ENCODE results near the gene DBT. TPM values are rescaled to one million over a fixed set of nuclear protein-coding genes. Genes with fewer than 3 reads are reported as not detected.
A peak's percentile ranks its signal among the peaks of the same experiment; 100 is the strongest.

DBT gene
- total and polyA plus RNA-seq, 4 donors = 3.4 to 19.1 (median 9.2) TPM

DNA sequence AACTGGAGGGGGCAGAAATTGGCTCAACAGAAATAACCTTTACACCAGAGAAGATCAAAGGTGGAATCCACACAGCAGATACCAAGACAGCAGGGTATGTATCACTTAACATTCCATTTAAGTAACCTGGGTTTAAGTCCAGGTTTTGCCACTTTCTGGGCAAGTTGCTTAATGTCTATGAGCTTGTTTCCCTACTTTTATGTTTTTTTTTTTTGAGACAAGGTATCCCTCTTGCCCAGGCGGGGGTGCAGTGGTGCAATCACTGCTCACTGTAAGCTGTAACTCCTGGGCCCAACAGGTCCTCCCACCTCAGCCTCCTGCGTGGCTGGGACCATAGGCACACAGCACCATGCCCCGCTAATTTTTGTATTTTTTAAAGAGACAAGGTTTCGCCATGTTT is 18.6 kb upstream of the DBT start:
- H3K4me3 ChIP-seq = no peak overlapping the region
- no peak for ATAC-seq (ENCODE audit: insufficient read depth, low FRiP score)
- no peak overlapping the region for H3K9ac ChIP-seq (ENCODE audit: insufficient read depth in 1 of 2, low read length in 2 of 2)
- no peaks in the 10 kb centered on the region for H3K9me3 ChIP-seq (ENCODE audit: control insufficient read depth in 4 of 4, insufficient read depth in 3 of 4, low read length in 3 of 4)
- no peak for DNase-seq
- H3K4me1 ChIP-seq (ENCODE audit: control insufficient read depth in 5 of 5, insufficient read depth in 5 of 5, low read length in 5 of 5) = peaks cover 0 to 15% (median 7%) of the 10 kb centered on the region in 5 donors
- no peak overlapping the region for H3K27ac ChIP-seq (ENCODE audit: low read depth in 1 of 2, low read length in 1 of 2)
- 96% methylated on average over 4 of the region's 4 CpGs for WGBS, 2 donors
- H3K36me3 ChIP-seq (ENCODE audit: control insufficient read depth in 4 of 4, insufficient read depth in 4 of 4, low read length in 4 of 4) = peaks cover 5 to 24% (median 12%) of the 10 kb centered on the region in 4 donors
- TF ChIP-seq, protein P1, sequence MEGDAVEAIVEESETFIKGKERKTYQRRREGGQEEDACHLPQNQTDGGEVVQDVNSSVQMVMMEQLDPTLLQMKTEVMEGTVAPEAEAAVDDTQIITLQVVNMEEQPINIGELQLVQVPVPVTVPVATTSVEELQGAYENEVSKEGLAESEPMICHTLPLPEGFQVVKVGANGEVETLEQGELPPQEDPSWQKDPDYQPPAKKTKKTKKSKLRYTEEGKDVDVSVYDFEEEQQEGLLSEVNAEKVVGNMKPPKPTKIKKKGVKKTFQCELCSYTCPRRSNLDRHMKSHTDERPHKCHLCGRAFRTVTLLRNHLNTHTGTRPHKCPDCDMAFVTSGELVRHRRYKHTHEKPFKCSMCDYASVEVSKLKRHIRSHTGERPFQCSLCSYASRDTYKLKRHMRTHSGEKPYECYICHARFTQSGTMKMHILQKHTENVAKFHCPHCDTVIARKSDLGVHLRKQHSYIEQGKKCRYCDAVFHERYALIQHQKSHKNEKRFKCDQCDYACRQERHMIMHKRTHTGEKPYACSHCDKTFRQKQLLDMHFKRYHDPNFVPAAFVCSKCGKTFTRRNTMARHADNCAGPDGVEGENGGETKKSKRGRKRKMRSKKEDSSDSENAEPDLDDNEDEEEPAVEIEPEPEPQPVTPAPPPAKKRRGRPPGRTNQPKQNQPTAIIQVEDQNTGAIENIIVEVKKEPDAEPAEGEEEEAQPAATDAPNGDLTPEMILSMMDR (IDR thresholded peaks at IDR 0.05; ENCODE audit: control extremely low read depth, extremely low read depth) = no peak
- H3K27me3 ChIP-seq (ENCODE audit: control insufficient read depth in 3 of 3, insufficient read depth in 3 of 3, low read length in 2 of 3) = no peaks in the 10 kb centered on the region

DNA sequence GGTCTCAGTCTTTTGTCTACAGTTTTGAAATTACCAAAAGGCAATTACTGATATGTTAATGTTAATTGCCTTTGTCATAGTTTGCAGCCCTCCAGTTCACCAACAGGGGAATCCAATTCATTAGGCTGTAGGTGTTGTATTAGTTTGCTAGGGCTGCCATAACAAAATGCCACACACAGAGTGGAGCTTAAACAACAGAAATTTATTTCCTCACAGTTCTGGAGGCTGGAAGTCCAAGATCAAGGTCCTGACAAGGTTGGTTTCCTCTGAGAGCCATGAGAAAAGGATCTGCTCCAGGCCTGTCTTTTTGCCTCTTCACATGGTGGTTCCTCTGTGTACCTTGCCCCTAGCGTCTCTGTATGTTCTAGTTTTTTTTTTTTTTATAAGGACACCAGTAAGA is 17.6 kb upstream of the DBT start:
- TF ChIP-seq, protein P1 (IDR thresholded peaks at IDR 0.05; ENCODE audit: control extremely low read depth, extremely low read depth) = no peak
- no peak for DNase-seq
- ATAC-seq (ENCODE audit: insufficient read depth, low FRiP score) = no peak
- Histone ChIP-seq H3K9me3 (ENCODE audit: control insufficient read depth in 4 of 4, insufficient read depth in 3 of 4, low read length in 3 of 4) (no peaks in the 10 kb centered on the region), H3K27ac (ENCODE audit: low read depth in 1 of 2, low read length in 1 of 2) (peak overlapping the region in 1 of 2 donors; percentile 85), H3K36me3 (ENCODE audit: control insufficient read depth in 4 of 4, insufficient read depth in 4 of 4, low read length in 4 of 4) (peaks cover 5 to 23% (median 11%) of the 10 kb centered on the region in 4 donors), H3K4me1 (ENCODE audit: control insufficient read depth in 5 of 5, insufficient read depth in 5 of 5, low read length in 5 of 5) (peaks cover 0 to 15% (median 7%) of the 10 kb centered on the region in 5 donors), H3K4me3 (no peak overlapping the region), H3K27me3 (ENCODE audit: control insufficient read depth in 3 of 3, insufficient read depth in 3 of 3, low read length in 2 of 3) (no peaks in the 10 kb centered on the region), H3K9ac (ENCODE audit: insufficient read depth in 1 of 2, low read length in 2 of 2) (peak overlapping the region; percentile 87 to 97)
- WGBS, 2 donors = 75 to 85% methylated on average over 1 of the region's 1 CpG

DNA sequence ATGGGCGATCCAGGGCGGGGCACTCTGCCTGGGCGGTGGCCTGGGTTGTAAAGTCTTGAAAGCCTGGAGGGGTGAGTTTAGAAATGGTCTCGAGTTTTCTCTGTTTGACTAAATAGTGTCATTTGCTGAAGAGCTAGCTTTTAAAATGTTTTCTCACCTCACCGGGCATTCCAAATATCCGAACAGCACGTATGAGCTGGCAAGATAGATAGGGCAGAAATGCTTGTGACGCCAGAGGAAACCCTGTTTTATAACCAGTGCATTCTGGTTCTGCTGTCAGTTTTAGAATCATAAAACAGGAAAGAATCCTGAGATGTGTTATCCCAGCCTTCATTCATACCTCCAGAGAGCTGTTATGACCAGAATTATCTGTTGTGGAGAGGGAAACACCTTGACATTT is 17.1 kb upstream of the DBT start:
- Histone ChIP-seq H3K4me1 (ENCODE audit: control insufficient read depth in 5 of 5, insufficient read depth in 5 of 5, low read length in 5 of 5) (peaks cover 0 to 15% (median 7%) of the 10 kb centered on the region in 5 donors), H3K27me3 (ENCODE audit: control insufficient read depth in 3 of 3, insufficient read depth in 3 of 3, low read length in 2 of 3) (no peaks in the 10 kb centered on the region), H3K36me3 (ENCODE audit: control insufficient read depth in 4 of 4, insufficient read depth in 4 of 4, low read length in 4 of 4) (peaks cover 4 to 23% (median 11%) of the 10 kb centered on the region in 4 donors), H3K9me3 (ENCODE audit: control insufficient read depth in 4 of 4, insufficient read depth in 3 of 4, low read length in 3 of 4) (no peaks in the 10 kb centered on the region), H3K9ac (ENCODE audit: insufficient read depth in 1 of 2, low read length in 2 of 2) (peak overlapping the region; percentile 87 to 97), H3K4me3 (peak overlapping the region; percentile 97), H3K27ac (ENCODE audit: low read depth in 1 of 2, low read length in 1 of 2) (peak overlapping the region; percentile 85 to 93)
- DNase-seq (peak in 2 of 3 donors; percentile 20 to 25), ATAC-seq (ENCODE audit: insufficient read depth, low FRiP score) (peak; percentile 23)
- 0 to 1% methylated on average over 8 of the region's 8 CpGs for WGBS, 2 donors
- TF ChIP-seq, protein P1 (IDR thresholded peaks at IDR 0.05; ENCODE audit: control extremely low read depth, extremely low read depth) = no peak

Data from lung (tissue), 12 donors.